GM12878 (cell line): ENCODE results near the gene NOP56. TPM values are rescaled to one million over a fixed set of nuclear protein-coding genes. Genes with fewer than 3 reads are reported as not detected.

Source experiments
- ATAC-seq: fragments of 200-7000 bp; cut with Tn5 transposase; 3 replicates; pipeline ENCODE4 v1.9.1; 2020; ENCODE audit warnings: mild to moderate bottlenecking, moderate library complexity
- BruUV-seq: library from RNA; stranded (reverse); fragments of 400-500 nt; replicated peaks from 2 replicates; lab custom pipeline; 2021; lab: Mats Ljungman, UMichigan
- CTCF ChIA-PET: fragments of 300-600 bp; sonication (Branson Sonifier 250); formaldehyde crosslinking; extraction: SDS; loops from one replicate; lab custom pipeline; 2021; ENCODE audit warnings: inconsistent platforms; lab: Yijun Ruan, JAX
- POLR2A ChIA-PET: fragments of 350-600 bp; formaldehyde crosslinking; extraction: SDS; loops from one replicate; lab custom pipeline; 2021; ENCODE audit warnings: inconsistent platforms; lab: Charles Lee
- RAD21 ChIA-PET: fragments of 300-600 bp; sonication (Branson Sonifier 250); formaldehyde crosslinking; loops from one replicate; lab custom pipeline; 2023; ENCODE audit warnings: antibody characterized with exemption; ENCODE audit not compliant: unreplicated experiment; lab: Charles Lee
- SMC1A ChIA-PET: fragments of 300-600 bp; sonication (Branson Sonifier 250); formaldehyde crosslinking; loops from one replicate; lab custom pipeline; 2023; ENCODE audit not compliant: unreplicated experiment, uncharacterized antibody; lab: Charles Lee
- DNase-seq: peaks from one replicate; pipeline ENCODE4 v3.0.0-alpha.2; 2011; ENCODE audit warnings: low read depth, low spot score
- FAIRE-seq: peaks from 3 replicates; lab custom pipeline; 2011; peaks lifted over from hg19 to GRCh38; lab: Jason Lieb, UNC
- H2AFZ ChIP-seq: 2 replicates; pipeline ENCODE4 v1.6.0; 2011; ENCODE audit warnings: low read depth, low read length, control low read depth; ENCODE audit not compliant: control insufficient read depth
- H3K27ac ChIP-seq: 2 replicates; pipeline ENCODE4 v1.5.1; 2011; ENCODE audit warnings: control low read depth; ENCODE audit not compliant: control insufficient read depth, insufficient read depth
- H3K27me3 ChIP-seq, 2 experiments: replicated peaks in 1 of 2; 2 replicates each; pipeline versions ENCODE4 v1.6.0 to v1.6.1; 2011; ENCODE audit warnings: low read length in 1 of 2; ENCODE audit not compliant: control insufficient read depth in 2 of 2, insufficient read depth in 2 of 2
- H3K36me3 ChIP-seq, 2 experiments: 2 replicates each; pipeline ENCODE4 v1.5.1; 2011; ENCODE audit warnings: low read length in 1 of 2; ENCODE audit not compliant: control insufficient read depth in 2 of 2, insufficient read depth in 2 of 2
- H3K4me1 ChIP-seq: 2 replicates; pipeline ENCODE4 v1.6.1; 2011; ENCODE audit warnings: mild to moderate bottlenecking, low read length, moderate library complexity, mixed read lengths; ENCODE audit not compliant: control insufficient read depth, insufficient read depth
- H3K4me2 ChIP-seq: 2 replicates; pipeline ENCODE4 v1.6.0; 2011; ENCODE audit warnings: control low read depth; ENCODE audit not compliant: control insufficient read depth, insufficient read depth
- H3K4me3 ChIP-seq: fragments of 200-600 bp; sonication (generic); 2 replicates; pipeline ENCODE4 v1.5.1; 2016
- H3K79me2 ChIP-seq: 2 replicates; pipeline ENCODE4 v1.6.0; 2011; ENCODE audit warnings: low read length; ENCODE audit not compliant: control insufficient read depth, insufficient read depth
- H3K9ac ChIP-seq: 2 replicates; pipeline ENCODE4 v1.8.0; 2011; ENCODE audit warnings: low read length, control low read depth, mixed read lengths; ENCODE audit not compliant: control insufficient read depth, insufficient read depth
- H3K9me3 ChIP-seq: replicated peaks from 3 replicates; pipeline ENCODE4 v1.5.1; 2011; ENCODE audit warnings: mild to moderate bottlenecking, low read length; ENCODE audit not compliant: control insufficient read depth, insufficient read depth
- H4K20me1 ChIP-seq: 2 replicates; pipeline ENCODE4 v1.6.0; 2011; ENCODE audit not compliant: control insufficient read depth, insufficient read depth
- ASH2L ChIP-seq: fragments of 300-600, 200-600 bp; sonication (generic); IDR thresholded peaks from 2 replicates; pipeline ENCODE4 v1.6.1; 2017; ENCODE audit warnings: low read depth, mild to moderate bottlenecking, borderline replicate concordance
- BMI1 ChIP-seq: fragments of 450-650 bp; IDR thresholded peaks from 2 replicates; pipeline ENCODE4 v1.6.1; 2016; ENCODE audit warnings: mild to moderate bottlenecking, moderate library complexity, borderline replicate concordance
- CREB1 ChIP-seq: IDR thresholded peaks from 2 replicates; pipeline ENCODE4 v1.6.1; 2012; ENCODE audit warnings: low read depth, mild to moderate bottlenecking, inconsistent platforms
- IKZF2 ChIP-seq, 2 experiments: fragments of 450-650 bp; IDR thresholded peaks; 2 replicates each; pipeline ENCODE4 v1.6.1; 2017; ENCODE audit warnings: mild to moderate bottlenecking in 2 of 2, moderate library complexity in 2 of 2
- MEF2A ChIP-seq: IDR thresholded peaks from 2 replicates; pipeline ENCODE4 v1.6.1; 2011; ENCODE audit warnings: low read depth, mild to moderate bottlenecking, low read length, moderate library complexity; ENCODE audit not compliant: insufficient read depth
- STAT1 ChIP-seq: fragments of 450-650 bp; conservative IDR thresholded peaks from 2 replicates; pipeline ENCODE4 v1.6.1; 2014; ENCODE audit warnings: antibody characterized with exemption, mild to moderate bottlenecking
- STAT3 ChIP-seq: IDR thresholded peaks from 2 replicates; pipeline ENCODE4 v1.6.1; 2011; ENCODE audit warnings: low read depth, low read length, improper control_type of control experiment
- SUZ12 ChIP-seq: fragments of 200-600 bp; sonication (generic); IDR thresholded peaks from one replicate; pipeline ENCODE4 v1.6.1; 2018; ENCODE audit warnings: antibody characterized with exemption, mild to moderate bottlenecking; ENCODE audit not compliant: unreplicated experiment
- WRNIP1 ChIP-seq: IDR thresholded peaks from 2 replicates; pipeline ENCODE4 v1.6.1; 2011; ENCODE audit warnings: low read depth, low read length, improper control_type of control experiment, borderline replicate concordance
- YY1 ChIP-seq: IDR thresholded peaks from 2 replicates; pipeline ENCODE4 v1.6.1; 2011; ENCODE audit warnings: low read depth, mild to moderate bottlenecking, low read length
- ZSCAN29 ChIP-seq: fragments of 450-650 bp; IDR thresholded peaks from 2 replicates; pipeline ENCODE4 v1.6.1; 2017; ENCODE audit warnings: mild to moderate bottlenecking, moderate library complexity
- WGBS: methylation state at CpG from one replicate; pipeline ENCODE4 v1.1.6; 2016; ENCODE audit warnings: low lambda C conversion rate; ENCODE audit not compliant: insufficient replicate concordance, insufficient coverage; ENCODE audit errors: missing lambda C conversion rate; 5-methylcytosine and 5-hydroxymethylcytosine counted together
- in situ Hi-C: fragments of 300-500 bp; cut with MboI; formaldehyde crosslinking; loops from 9 replicates; pipeline ENCODE4 v1.14.3; 2018; ENCODE audit warnings: mixed read lengths
- intact Hi-C: fragments of 100-400 bp; cut with micrococcal nuclease; formaldehyde crosslinking; loops from one replicate; pipeline ENCODE4 v1.14.2; 2022; ENCODE audit not compliant: unreplicated experiment
- polyA plus RNA-seq, 11 experiments: library from polyadenylated mRNA; depleted of rRNA in 4 of 11; unstranded in 6 of 11; stranded (reverse) in 5 of 11; fragments of >200 nt; fragmentation: Nextera tagmentation in 4 of 11; fragmentation: Illumina TruSeq in 1 of 11; extraction: Ambion mirVana in 4 of 11; extraction: Trizol in 1 of 11; gene quantifications; 1 replicate in 1 of 11; 2 replicates in 10 of 11; pipeline versions ENCODE4 v1.2.1 to v1.2.3, GENCODE V29; 2011 to 2016; ENCODE audit warnings: inconsistent platforms in 2 of 11, missing spikeins in 2 of 11, low read depth in 1 of 11
- total RNA-seq, 4 experiments: library from RNA; depleted of rRNA in 3 of 4; stranded (reverse); fragments of >200 nt in 3 of 4; fragmentation: Illumina TruSeq in 1 of 4; extraction: Trizol in 1 of 4; gene quantifications; 2 replicates each; pipeline versions ENCODE4 v1.2.1 to v1.2.3, GENCODE V29; 2013 to 2021
- TF ChIP-seq, protein P1 (sequence below): IDR thresholded peaks from 2 replicates; pipeline ENCODE4 v1.6.1; 2011; ENCODE audit warnings: low read depth, mild to moderate bottlenecking, low read length, moderate library complexity, borderline replicate concordance; ENCODE audit errors: extremely low read depth
- TF ChIP-seq, protein P2 (sequence below): IDR thresholded peaks from 2 replicates; pipeline ENCODE4 v1.6.1; 2011; ENCODE audit warnings: low read depth, low read length, improper control_type of control experiment, borderline replicate concordance
- TF ChIP-seq, protein P3 (sequence below): fragments of 450-650 bp; IDR thresholded peaks from 2 replicates; pipeline ENCODE4 v1.6.1; 2017; ENCODE audit warnings: mild to moderate bottlenecking

Gene NOP56
- total and polyA plus RNA-seq, 10 of the 15 experiments (the other 5 are each of a cell fraction or from before 2014, with no cell fraction given), result 254 to 550 (median 464) TPM

DNA sequence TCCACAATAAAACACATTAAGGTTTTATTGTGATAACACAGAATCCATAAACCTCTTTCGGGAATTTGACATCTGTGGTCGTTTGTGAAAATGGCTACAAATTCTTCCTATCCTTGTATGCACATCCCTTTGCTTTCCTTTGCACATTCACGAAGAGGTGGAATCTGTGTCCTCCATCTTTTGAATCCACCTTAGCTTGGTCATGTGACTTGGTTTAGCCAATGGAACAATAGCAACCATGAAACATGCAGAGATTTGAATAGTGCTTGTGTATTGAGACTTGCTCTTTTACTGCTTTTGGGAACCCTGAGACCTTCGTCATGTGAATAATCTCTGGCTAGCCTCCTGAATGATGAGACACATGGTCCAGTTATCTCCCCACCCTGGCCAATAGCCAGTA lies 49.7 kb upstream of the NOP56 start:
- Histone ChIP-seq H3K79me2 (no peaks in the 10 kb centered on the region), H3K4me1 (no peaks in the 10 kb centered on the region), H3K9ac (no peak overlapping the region), H3K9me3 (peaks cover 2% of the 10 kb centered on the region; the same call in 2 of the 3 replicates), H3K27ac (no peak overlapping the region), H4K20me1 (no peaks in the 10 kb centered on the region), H2AFZ (no peak overlapping the region), H3K4me3 (no peak overlapping the region), H3K36me3 (no peaks in the 10 kb centered on the region)
- BruUV-seq, result no TSS peak
- DNase-seq, result no peak
- CTCF ChIA-PET, result no interaction called here
- no peak for FAIRE-seq
- RAD21 ChIA-PET, result no interaction called here
- no peak for TF ChIP-seq YY1
- TF ChIP-seq CREB1, result no peak
- no peak for TF ChIP-seq BMI1
- no peak for TF ChIP-seq WRNIP1
- no peak for TF ChIP-seq ASH2L
- TF ChIP-seq, all 136 proteins: peak for 0
- ChIA-PET POLR2A (no interaction called here), SMC1A (no interaction called here)
- WGBS, result 52% methylated on average over 4 of the region's 4 CpGs
- intact Hi-C loops (no loop called here), in situ Hi-C loops (no loop called here)
- no peak overlapping the region for H3K4me2 ChIP-seq
- H3K27me3 ChIP-seq, result no peaks in the 10 kb centered on the region
- ATAC-seq, result no peak

DNA sequence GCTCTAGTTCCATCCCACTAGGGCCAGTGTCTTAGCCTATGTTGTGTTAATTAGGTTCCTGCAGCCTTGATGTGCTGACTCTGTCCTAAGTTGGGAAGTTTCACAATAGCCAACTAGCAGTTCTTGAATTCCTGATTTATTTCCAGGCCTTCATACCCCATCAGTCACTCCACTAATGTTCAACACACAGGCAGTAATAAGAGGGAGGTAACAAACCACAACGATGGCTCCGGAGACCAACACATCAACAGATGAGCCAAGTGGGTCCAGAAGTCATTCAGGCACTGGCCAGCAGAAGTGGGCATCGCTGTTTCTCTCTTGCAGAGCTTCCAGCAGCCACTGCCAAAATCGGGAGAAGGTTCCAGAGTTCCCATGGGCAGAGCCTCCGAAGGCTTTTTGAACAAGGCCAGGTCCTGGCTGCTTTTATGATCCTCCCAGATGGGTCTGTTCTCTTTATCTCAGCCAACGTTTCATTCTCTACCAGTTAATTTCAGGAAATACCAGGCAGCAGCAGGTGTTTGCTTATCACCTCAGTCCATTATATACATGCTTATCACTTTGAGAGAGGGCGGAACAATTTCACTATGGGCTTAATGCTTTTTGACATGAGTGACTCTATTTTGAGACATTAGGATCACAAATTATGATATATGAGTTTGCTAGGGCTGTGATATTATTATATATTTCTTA lies 48.5 kb upstream of the NOP56 start:
- SMC1A ChIA-PET, result no interaction called here
- Histone ChIP-seq H3K9ac (no peak overlapping the region), H3K4me2 (no peak overlapping the region), H3K27me3 (no peaks in the 10 kb centered on the region), H3K27ac (no peak overlapping the region), H3K9me3 (peaks cover 2% of the 10 kb centered on the region; the same call in 2 of the 3 replicates), H3K79me2 (no peaks in the 10 kb centered on the region), H3K4me3 (no peak overlapping the region), H4K20me1 (no peaks in the 10 kb centered on the region), H2AFZ (no peak overlapping the region), H3K36me3 (no peaks in the 10 kb centered on the region), H3K4me1 (no peaks in the 10 kb centered on the region)
- intact Hi-C loops, result no loop called here
- RAD21 ChIA-PET, result no interaction called here
- CTCF ChIA-PET, result interaction anchor here (0.6 kb wide), 1 partner anchor 697 kb away, joined by 3 read pairs; no protein-coding TSS in a partner anchor
- in situ Hi-C loops, result no loop called here
- no peak for ATAC-seq
- BruUV-seq, result no TSS peak
- POLR2A ChIA-PET, result no interaction called here
- DNase-seq, result no peak
- WGBS, result 42% methylated on average over 7 of the region's 7 CpGs
- FAIRE-seq, result no peak
- TF ChIP-seq, protein P1, sequence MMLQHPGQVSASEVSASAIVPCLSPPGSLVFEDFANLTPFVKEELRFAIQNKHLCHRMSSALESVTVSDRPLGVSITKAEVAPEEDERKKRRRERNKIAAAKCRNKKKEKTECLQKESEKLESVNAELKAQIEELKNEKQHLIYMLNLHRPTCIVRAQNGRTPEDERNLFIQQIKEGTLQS, result no peak
- TF ChIP-seq STAT1 (no peak), SUZ12 (no peak), STAT3 (no peak), CREB1 (no peak), ZSCAN29 (no peak), BMI1 (no peak), IKZF2 (IDR thresholded peaks at IDR 0.05) (no peak), MEF2A (no peak)
- TF ChIP-seq, protein P2, sequence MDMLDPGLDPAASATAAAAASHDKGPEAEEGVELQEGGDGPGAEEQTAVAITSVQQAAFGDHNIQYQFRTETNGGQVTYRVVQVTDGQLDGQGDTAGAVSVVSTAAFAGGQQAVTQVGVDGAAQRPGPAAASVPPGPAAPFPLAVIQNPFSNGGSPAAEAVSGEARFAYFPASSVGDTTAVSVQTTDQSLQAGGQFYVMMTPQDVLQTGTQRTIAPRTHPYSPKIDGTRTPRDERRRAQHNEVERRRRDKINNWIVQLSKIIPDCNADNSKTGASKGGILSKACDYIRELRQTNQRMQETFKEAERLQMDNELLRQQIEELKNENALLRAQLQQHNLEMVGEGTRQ, result no peak
- TF ChIP-seq, protein P3, sequence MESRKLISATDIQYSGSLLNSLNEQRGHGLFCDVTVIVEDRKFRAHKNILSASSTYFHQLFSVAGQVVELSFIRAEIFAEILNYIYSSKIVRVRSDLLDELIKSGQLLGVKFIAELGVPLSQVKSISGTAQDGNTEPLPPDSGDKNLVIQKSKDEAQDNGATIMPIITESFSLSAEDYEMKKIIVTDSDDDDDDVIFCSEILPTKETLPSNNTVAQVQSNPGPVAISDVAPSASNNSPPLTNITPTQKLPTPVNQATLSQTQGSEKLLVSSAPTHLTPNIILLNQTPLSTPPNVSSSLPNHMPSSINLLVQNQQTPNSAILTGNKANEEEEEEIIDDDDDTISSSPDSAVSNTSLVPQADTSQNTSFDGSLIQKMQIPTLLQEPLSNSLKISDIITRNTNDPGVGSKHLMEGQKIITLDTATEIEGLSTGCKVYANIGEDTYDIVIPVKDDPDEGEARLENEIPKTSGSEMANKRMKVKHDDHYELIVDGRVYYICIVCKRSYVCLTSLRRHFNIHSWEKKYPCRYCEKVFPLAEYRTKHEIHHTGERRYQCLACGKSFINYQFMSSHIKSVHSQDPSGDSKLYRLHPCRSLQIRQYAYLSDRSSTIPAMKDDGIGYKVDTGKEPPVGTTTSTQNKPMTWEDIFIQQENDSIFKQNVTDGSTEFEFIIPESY, result no peak
